Endothelial cell of umbilical vein (primary cell): Measurements from ENCODE around the gene DAB1. TPM values are rescaled to one million over a fixed set of nuclear protein-coding genes. Genes with fewer than 3 reads are reported as not detected.

ENCODE experiments used
- BruUV-seq: library from RNA; stranded (reverse); fragments of 400-500 nt; replicated peaks from 2 replicates; lab custom pipeline; 2021; lab: Mats Ljungman, UMichigan
- CTCF ChIA-PET: fragments of 300-600, 350-600 bp; sonication (Branson Sonifier 250); formaldehyde crosslinking; loops from one replicate; lab custom pipeline; 2021; ENCODE audit warnings: antibody characterized with exemption, inconsistent platforms; lab: Charles Lee
- POLR2A ChIA-PET: fragments of 300-600, 350-600 bp; sonication (Branson Sonifier 250); formaldehyde crosslinking; loops from one replicate; lab custom pipeline; 2021; ENCODE audit warnings: antibody characterized with exemption, inconsistent platforms; lab: Charles Lee
- DNase-seq: peaks from one replicate; pipeline ENCODE4 v3.0.0-alpha.2; 2011; ENCODE audit warnings: low read depth, low spot score
- FAIRE-seq: peaks from 2 replicates; lab custom pipeline; 2011; peaks lifted over from hg19 to GRCh38; lab: Jason Lieb, UNC
- H2AFZ ChIP-seq: 2 replicates; pipeline ENCODE4 v1.6.0; 2012; ENCODE audit warnings: low read depth, low read length, control low read depth, inconsistent platforms
- H3K27ac ChIP-seq: 2 replicates; pipeline ENCODE4 v1.5.1; 2011; ENCODE audit warnings: low read depth, mild to moderate bottlenecking, control low read depth, low read length, moderate library complexity; ENCODE audit not compliant: insufficient read depth
- H3K27me3 ChIP-seq, 2 experiments: 2 replicates each; pipeline versions ENCODE4 v1.6.0 to v1.6.1; 2011; ENCODE audit warnings: low read length in 2 of 2, mixed read lengths in 1 of 2; ENCODE audit not compliant: control insufficient read depth in 2 of 2, insufficient read depth in 2 of 2
- H3K36me3 ChIP-seq, 2 experiments: 2 replicates in 1 of 2; 3 replicates in 1 of 2; pipeline ENCODE4 v1.5.1; 2011; ENCODE audit warnings: low read length in 2 of 2, mild to moderate bottlenecking in 1 of 2, moderate library complexity in 1 of 2; ENCODE audit not compliant: control insufficient read depth in 2 of 2, insufficient read depth in 2 of 2; ENCODE audit errors: extremely low read depth in 1 of 2
- H3K4me1 ChIP-seq: 3 replicates; pipeline ENCODE4 v1.5.1; 2011; ENCODE audit warnings: mild to moderate bottlenecking, low read length; ENCODE audit not compliant: control insufficient read depth, insufficient read depth; ENCODE audit errors: extremely low read depth
- H3K4me2 ChIP-seq: 2 replicates; pipeline ENCODE4 v1.6.1; 2011; ENCODE audit warnings: low read length, control low read depth, mixed read lengths; ENCODE audit not compliant: insufficient read depth
- H3K4me3 ChIP-seq, 3 experiments: fragments of 200-600 bp in 1 of 3; sonication (generic), shearing (Covaris generic) in 1 of 3; replicated peaks in 1 of 3; 2 replicates each; pipeline ENCODE4 v1.5.1; 2011 to 2016; ENCODE audit warnings: control low read depth in 3 of 3, low read length in 3 of 3, mild to moderate bottlenecking in 2 of 3, inconsistent platforms in 1 of 3, low read depth in 1 of 3, moderate library complexity in 1 of 3; ENCODE audit not compliant: insufficient read depth in 1 of 3
- H3K79me2 ChIP-seq: 2 replicates; pipeline ENCODE4 v1.6.0; 2012; ENCODE audit warnings: low read length, inconsistent platforms; ENCODE audit not compliant: control insufficient read depth, insufficient read depth
- H3K9ac ChIP-seq: replicated peaks from 2 replicates; pipeline ENCODE3; 2011; ENCODE audit warnings: low read length, control low read depth; ENCODE audit not compliant: insufficient read depth; ENCODE audit errors: extremely low read depth
- H3K9me1 ChIP-seq: replicated peaks from 3 replicates; pipeline ENCODE4 v1.6.0; 2011; ENCODE audit warnings: mild to moderate bottlenecking, low read length; ENCODE audit not compliant: control insufficient read depth, insufficient read depth; ENCODE audit errors: extremely low read depth
- H3K9me3 ChIP-seq: replicated peaks from 2 replicates; pipeline ENCODE4 v1.5.1; 2012; ENCODE audit warnings: low read length, inconsistent platforms; ENCODE audit not compliant: control insufficient read depth, insufficient read depth
- H4K20me1 ChIP-seq: replicated peaks from 2 replicates; pipeline ENCODE3; 2011; ENCODE audit warnings: mild to moderate bottlenecking, low read length; ENCODE audit not compliant: control insufficient read depth, insufficient read depth; ENCODE audit errors: extremely low read depth
- CTCF ChIP-seq, 2 donors: IDR thresholded peaks; 1 replicate in 1 of 2; 2 replicates in 1 of 2; pipeline ENCODE4 v1.5.1; 2011; ENCODE audit warnings: low read length in 2 of 2, mild to moderate bottlenecking in 2 of 2, moderate library complexity in 2 of 2, control low read depth in 1 of 2, inconsistent platforms in 1 of 2, low read depth in 1 of 2; ENCODE audit not compliant: insufficient read depth in 1 of 2; ENCODE audit errors: extremely low read depth in 1 of 2
- EZH2 ChIP-seq: IDR thresholded peaks from 2 replicates; pipeline ENCODE4 v1.6.1; 2012; ENCODE audit warnings: borderline replicate concordance, low read depth, mild to moderate bottlenecking, moderate library complexity, low read length, inconsistent platforms; ENCODE audit not compliant: severe bottlenecking
- FOS ChIP-seq: IDR thresholded peaks from 2 replicates; pipeline ENCODE4 v1.6.1; 2011; ENCODE audit warnings: mild to moderate bottlenecking, low read length, moderate library complexity, borderline replicate concordance; ENCODE audit not compliant: insufficient read depth
- GATA2 ChIP-seq: IDR thresholded peaks from 2 replicates; pipeline ENCODE4 v1.7.0; 2011; ENCODE audit warnings: low read depth, mild to moderate bottlenecking, moderate library complexity, mixed read lengths, low read length; ENCODE audit not compliant: insufficient read length, insufficient read depth
- JUN ChIP-seq: IDR thresholded peaks from 2 replicates; pipeline ENCODE4 v1.6.1; 2011; ENCODE audit warnings: borderline replicate concordance, low read depth; ENCODE audit not compliant: insufficient read length, insufficient read depth
- MAX ChIP-seq: IDR thresholded peaks from 2 replicates; pipeline ENCODE4 v1.6.1; 2011; ENCODE audit not compliant: insufficient read depth, insufficient read length
- MYC ChIP-seq: IDR thresholded peaks from one replicate; pipeline ENCODE4 v1.6.1; 2011; ENCODE audit warnings: mild to moderate bottlenecking, low read depth, low read length
- POLR2A ChIP-seq: IDR thresholded peaks from 2 replicates; pipeline ENCODE4 v1.6.1; 2012; ENCODE audit warnings: low read depth, mild to moderate bottlenecking, control low read depth, low read length
- POLR2AphosphoS5 ChIP-seq: IDR thresholded peaks from 2 replicates; pipeline ENCODE4 v1.6.1; 2012; ENCODE audit warnings: low read depth, mild to moderate bottlenecking, control low read depth, low read length, moderate library complexity; ENCODE audit not compliant: insufficient read depth
- dilution Hi-C: fragments of 300-500 bp; cut with MboI; formaldehyde crosslinking; loops from one replicate; pipeline ENCODE4 v1.15.0; 2019; ENCODE audit warnings: low sequenced_read_pairs; ENCODE audit not compliant: extremely low pct_ligation_motif_present
- intact Hi-C: fragments of 100-400 bp; cut with micrococcal nuclease; formaldehyde crosslinking; loops from one replicate; pipeline ENCODE4 v1.10.0; 2022
- polyA plus RNA-seq, 4 experiments: library from polyadenylated mRNA; depleted of rRNA in 3 of 4; stranded (reverse) in 3 of 4; unstranded in 1 of 4; fragments of >200 nt; gene quantifications; 2 replicates each; pipeline versions ENCODE4 v1.2.1 to v1.2.3, GENCODE V29; 2011 to 2012; ENCODE audit warnings: missing spikeins in 1 of 4
- total RNA-seq: library from RNA; stranded (reverse); gene quantifications from 2 replicates; pipeline ENCODE4 v1.2.3, GENCODE V29; 2021

DAB1 gene
- total and polyA plus RNA-seq, 2 donors (not counting 3 experiments of a cell fraction or from before 2014, with no cell fraction given): not detected

GRCh38 chr1:57258557-57259325 is 165.1 kb downstream of the DAB1 start:
- Histone ChIP-seq H3K4me3 (no peak overlapping the region), H4K20me1 (no peaks in the 10 kb centered on the region), H3K9me1 (no peaks in the 10 kb centered on the region), H3K4me1 (no peaks in the 10 kb centered on the region), H3K27ac (no peak overlapping the region), H2AFZ (no peak overlapping the region), H3K9me3 (no peaks in the 10 kb centered on the region), H3K4me2 (no peak overlapping the region), H3K27me3 (no peaks in the 10 kb centered on the region), H3K9ac (no peak overlapping the region), H3K79me2 (no peaks in the 10 kb centered on the region), H3K36me3 (no peaks in the 10 kb centered on the region)
- intact Hi-C loops: no loop called here
- ChIA-PET POLR2A (no interaction called here), CTCF (no interaction called here)
- DNase-seq: no peak
- dilution Hi-C loops: no loop called here
- BruUV-seq: no TSS peak
- FAIRE-seq: no peak
- TF ChIP-seq MAX: no peak
- TF ChIP-seq POLR2A: no peak
- no peak for TF ChIP-seq FOS
- no peak for TF ChIP-seq MYC
- no peak for TF ChIP-seq GATA2
- TF ChIP-seq POLR2AphosphoS5: no peak
- no peak for TF ChIP-seq CTCF (IDR thresholded peaks at IDR 0.05; ENCODE audit: extremely low read depth in 1 of 2, insufficient read depth in 1 of 2, low read depth in 1 of 2, low read length in 2 of 2)
- no peak for TF ChIP-seq JUN
- TF ChIP-seq EZH2: no peak
